EH (cell line): Measurements from ENCODE around the gene POLR1E.
A peak's percentile ranks its signal among the peaks of the same experiment; 100 is the strongest.

ENCODE experiments used
- DNase-seq: peaks from one replicate; pipeline ENCODE4 v3.0.0-alpha.2; 2015; ENCODE audit warnings: low read depth

Gene POLR1E

GRCh38 chr9:37485389-37486255 is at the start of gene POLR1E:
POLR1E (plus strand) TSS chr9:37485948; CDS start chr9:37486048, 100 bp downstream.
- DNase-seq, result peak; percentile 96

- no peak for DNase-seq
Measured at GRCh38 chr9:37436540-37436939, 49.2 kb upstream of the POLR1E start.

GRCh38 chr9:37437010-37437409 is 48.7 kb upstream of the POLR1E start:
- no peak for DNase-seq

GRCh38 chr9:37437621-37438020 is 48.1 kb upstream of the POLR1E start:
- no peak for DNase-seq

- DNase-seq, result no peak
Measured at GRCh38 chr9:37438359-37438758, 47.4 kb upstream of the POLR1E start.

DNA sequence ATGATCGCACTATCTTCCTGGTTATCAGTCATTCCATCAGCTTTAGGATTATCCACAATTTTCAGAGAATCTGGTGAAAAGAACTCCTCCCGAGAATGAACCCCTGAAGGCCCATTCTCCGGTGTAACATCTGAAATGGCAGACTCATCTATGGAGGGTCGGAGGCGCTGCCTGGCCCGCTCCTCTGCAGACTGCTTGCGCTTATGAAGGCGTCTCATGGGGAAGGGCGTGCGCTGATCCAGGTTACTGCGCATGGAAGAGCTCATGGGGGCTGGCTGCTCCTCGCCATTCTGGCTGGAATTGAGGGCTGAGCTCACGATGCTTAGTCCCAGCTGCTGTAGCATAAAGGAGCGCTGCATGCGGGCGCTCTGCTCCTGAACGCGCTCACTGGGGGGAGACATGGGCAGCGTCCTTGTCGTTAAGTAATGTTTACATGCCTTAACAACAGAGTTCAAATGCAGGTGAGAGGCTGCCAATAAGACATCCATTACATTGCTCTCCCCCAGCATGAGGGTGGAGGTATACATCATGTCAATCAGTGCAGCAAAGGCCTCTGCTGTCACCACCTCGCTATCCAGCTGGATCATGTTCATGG is 43.9 kb upstream of the POLR1E start:
- no peak for DNase-seq

GRCh38 chr9:37442556-37442955 is 43.2 kb upstream of the POLR1E start:
- DNase-seq, result peak; percentile 9

GRCh38 chr9:37443566-37443965 is 42.2 kb upstream of the POLR1E start:
- DNase-seq, result peak; percentile 9

GRCh38 chr9:37444890-37445289 is 40.9 kb upstream of the POLR1E start:
- DNase-seq, result no peak

GRCh38 chr9:37445832-37446231 is 39.9 kb upstream of the POLR1E start:
- DNase-seq, result no peak

DNA sequence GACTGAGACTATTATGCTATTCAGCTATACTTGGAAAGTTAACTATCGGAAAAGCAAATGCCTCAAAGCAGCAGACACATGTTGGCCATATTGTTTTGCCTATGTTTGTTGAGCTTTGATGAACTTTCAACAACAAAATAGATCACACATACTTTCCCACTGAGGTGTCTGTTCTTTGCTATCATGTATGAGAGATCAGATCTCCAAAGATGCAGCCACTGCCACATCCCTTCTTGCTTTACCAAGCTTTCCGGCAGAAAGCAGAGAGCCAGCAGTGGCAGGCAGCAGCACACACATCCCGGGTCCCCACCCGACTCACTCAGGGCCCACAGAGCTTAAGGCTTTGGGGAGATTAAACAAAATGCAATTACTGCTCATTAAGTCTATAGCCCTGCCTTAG is 39.3 kb upstream of the POLR1E start:
- DNase-seq, result peak; percentile 20

DNA sequence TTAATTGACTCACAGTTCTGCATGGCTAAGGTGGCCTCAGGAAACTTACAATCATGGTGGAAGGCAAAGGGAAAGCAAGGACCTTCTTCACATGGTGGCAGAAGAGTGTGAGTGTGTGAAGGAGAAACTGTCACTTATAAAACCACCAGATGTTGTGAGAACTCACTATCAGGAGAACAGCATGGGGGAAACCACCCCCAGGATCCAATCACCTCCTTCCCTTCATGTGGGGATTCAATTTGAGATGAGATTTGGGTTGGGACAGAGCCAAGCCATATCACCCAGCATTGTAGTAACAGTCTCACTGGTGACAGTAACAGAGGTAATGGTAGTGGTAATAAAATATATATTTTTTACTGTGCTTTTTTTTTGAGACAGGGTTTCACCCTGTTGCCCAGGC is 38.6 kb upstream of the POLR1E start:
- DNase-seq, result no peak

DNA sequence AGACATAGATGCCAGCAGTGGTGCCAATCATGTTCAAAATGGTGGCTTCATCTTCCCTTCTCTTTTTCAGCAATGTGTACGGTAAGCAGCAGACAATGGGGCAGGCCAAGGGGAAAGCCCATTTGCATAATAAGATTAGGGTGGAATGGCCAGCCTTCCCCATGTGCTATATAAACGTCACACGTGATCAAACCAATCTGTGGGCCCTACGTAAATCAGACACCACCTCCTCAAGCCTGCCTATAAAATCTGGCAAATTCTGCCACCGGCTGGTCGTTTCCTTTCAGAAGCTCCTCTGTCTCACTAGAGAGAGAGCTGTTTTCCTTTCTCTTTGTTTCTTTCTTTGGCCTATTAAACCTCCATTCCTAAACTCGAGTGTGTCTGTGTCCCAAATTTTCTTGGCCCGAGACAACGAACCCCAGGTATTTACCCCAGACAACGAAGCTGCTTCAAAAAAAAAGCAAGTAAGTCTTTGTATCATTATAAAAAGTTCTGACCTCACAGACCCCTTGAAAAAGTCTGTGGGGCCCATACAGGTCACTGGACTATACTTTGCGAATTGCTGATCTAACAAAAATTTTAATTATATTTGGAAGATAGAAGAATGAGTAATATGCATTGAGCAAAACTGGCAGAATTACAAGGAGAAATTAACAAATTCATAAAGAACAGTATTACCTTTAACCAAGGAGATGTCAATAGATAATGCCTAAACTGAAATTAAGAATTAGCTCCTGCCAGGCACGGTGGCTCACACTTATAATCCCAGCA is 35.7 kb upstream of the POLR1E start:
- DNase-seq, result no peak

DNA sequence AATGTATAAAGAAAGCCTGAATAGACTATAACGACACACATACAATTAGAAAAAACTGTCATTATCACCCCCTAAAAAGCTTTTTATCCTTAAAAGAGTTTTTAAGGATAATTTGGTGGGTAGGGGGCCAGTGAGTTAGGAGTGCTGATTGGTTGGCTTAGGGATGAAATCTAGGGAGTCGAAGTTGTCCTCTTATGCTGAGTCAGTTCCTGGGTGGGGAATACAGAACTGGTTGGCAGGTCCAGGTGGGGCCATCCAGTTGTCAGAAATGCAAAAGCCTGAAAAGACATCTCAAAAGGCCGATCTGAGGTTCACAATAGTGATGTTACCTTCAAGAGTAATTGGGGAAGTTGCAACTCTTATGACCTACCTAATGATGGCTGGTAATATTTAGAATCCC is 34.1 kb upstream of the POLR1E start:
- no peak for DNase-seq

GRCh38 chr9:37452611-37453010 is 33.1 kb upstream of the POLR1E start:
- no peak for DNase-seq

GRCh38 chr9:37453827-37454226 is 31.9 kb upstream of the POLR1E start:
- DNase-seq, result no peak

GRCh38 chr9:37454238-37454637 is 31.5 kb upstream of the POLR1E start:
- DNase-seq, result no peak

- no peak for DNase-seq
Measured at GRCh38 chr9:37455884-37456647, 29.7 kb upstream of the POLR1E start.

DNA sequence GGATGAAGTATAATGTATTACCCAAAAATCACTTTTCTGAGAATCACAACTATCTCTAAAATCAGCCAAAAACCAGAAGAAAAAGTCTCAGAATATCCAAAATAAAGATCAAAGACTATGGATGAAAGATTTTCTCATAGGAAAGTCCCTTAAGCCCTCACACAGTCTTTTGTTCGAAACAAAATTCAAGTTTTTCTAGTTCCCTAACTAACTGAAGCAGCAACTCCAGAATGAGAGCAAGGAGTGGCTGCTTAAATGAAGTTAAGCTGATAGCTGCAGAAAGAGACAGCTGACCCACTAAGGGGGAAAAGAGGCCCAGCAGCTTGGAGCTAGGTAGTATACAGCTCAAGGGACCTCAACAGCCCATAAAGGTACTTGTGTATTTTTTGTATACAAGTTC is 28.9 kb upstream of the POLR1E start:
- no peak for DNase-seq

GRCh38 chr9:37464006-37464405 is 21.7 kb upstream of the POLR1E start:
- DNase-seq, result no peak

GRCh38 chr9:37464426-37465248 is 21.1 kb upstream of the POLR1E start:
- DNase-seq, result peak; percentile 82
